Left cardiac atrium (tissue), 4 donors: ENCODE measurements around the gene THAP5. TPM values are rescaled to one million over a fixed set of nuclear protein-coding genes. Genes with fewer than 3 reads are reported as not detected.
"Not testable (repeated sequence)": the region's sequence is repeated elsewhere in the genome, so short reads cannot be mapped to it uniquely, and the experiment has no call there.

ENCODE experiments used
- ATAC-seq, 2 donors: fragments of 200-7000 bp; cut with Tn5 transposase; one replicate each; pipeline ENCODE4 v1.9.1; 2020; ENCODE audit warnings: mild to moderate bottlenecking in 2 of 2, moderate library complexity in 2 of 2
- DNase-seq: peaks from one replicate; pipeline ENCODE4 v3.0.0-alpha.2; 2020
- intact Hi-C, 2 donors: fragments of 100-400 bp; cut with DNase I; formaldehyde crosslinking; loops; one replicate each; pipeline versions ENCODE4 v1.14.1 to v1.15.1; 2022 to 2023
- total RNA-seq, 2 donors: library from RNA; stranded (reverse); fragmentation: NEBNext Ultra II Directional; extraction: Animal tissue kit (Norgen Biotek cat#: 25700); gene quantifications; one replicate each; pipeline ENCODE4 v1.2.1, GENCODE V29; 2021
- donor health status: DM: no; HTN: yes; CAD: no.
- donor health status: DM: no; HTN: yes; CAD: no; lungs with severe emphysema.
- donor health status: DM: yes; HTN: yes; CAD: no.
- donor health status: Dilated cardiomyopathy.

Gene THAP5
- total RNA-seq, 2 donors from 2014 or later = 21.1 to 24.2 TPM

GRCh38 chr7:108541478-108541877 lies 28.0 kb downstream of the THAP5 start:
- DNase-seq (no peak), ATAC-seq (no peak)
- intact Hi-C loops = no loop called here

- intact Hi-C loops, ATAC-seq, DNase-seq: not testable (repeated sequence)
Measured at GRCh38 chr7:108538685-108539084, 30.8 kb downstream of the THAP5 start.

DNA sequence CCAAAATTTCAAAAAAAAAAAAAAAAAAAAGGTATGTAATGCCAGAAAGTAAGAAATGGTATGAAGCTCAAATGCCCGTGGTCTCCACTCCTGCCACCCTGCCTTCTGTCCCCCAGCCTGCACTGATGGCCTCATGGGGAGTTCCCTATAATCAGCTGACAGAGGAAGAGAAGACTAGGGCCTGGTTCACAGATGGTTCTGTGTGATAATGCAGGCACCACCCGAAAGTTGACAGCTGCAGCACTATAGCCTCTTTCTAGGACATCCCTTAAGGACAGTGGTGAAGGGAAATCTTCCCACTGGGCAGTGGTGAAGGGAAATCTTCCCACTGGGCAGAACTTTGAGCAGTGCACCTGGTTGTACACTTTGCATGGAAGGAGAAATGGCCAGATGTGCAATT lies 31.3 kb downstream of the THAP5 start:
- ATAC-seq, DNase-seq, intact Hi-C loops: not testable (repeated sequence)

GRCh38 chr7:108537229-108537628 lies 32.3 kb downstream of the THAP5 start:
- intact Hi-C loops = no loop called here
- ATAC-seq = no peak
- no peak for DNase-seq

- intact Hi-C loops = no loop called here
- no peak for DNase-seq
- no peak for ATAC-seq
Measured at GRCh38 chr7:108535744-108536143, 33.8 kb downstream of the THAP5 start.

DNA sequence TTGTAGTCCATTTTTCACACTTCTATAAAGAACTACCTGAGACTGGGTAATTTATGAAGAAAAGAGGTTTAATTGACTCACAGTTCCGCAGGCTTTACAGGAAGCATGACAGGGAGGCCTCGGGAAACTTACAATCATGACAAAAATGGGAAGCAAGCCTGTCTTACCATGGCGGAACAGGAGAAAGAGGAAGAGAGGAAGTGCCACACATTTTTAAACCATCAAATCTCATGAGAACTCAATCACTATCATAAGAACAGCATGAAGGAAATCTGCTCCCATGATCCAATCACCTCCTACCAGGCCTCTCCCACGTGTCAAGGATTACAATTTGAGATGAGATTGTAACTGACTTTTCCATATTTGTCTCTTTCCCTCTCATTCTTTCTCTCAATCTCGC lies 34.2 kb downstream of the THAP5 start:
- ATAC-seq (no peak), DNase-seq (no peak)
- intact Hi-C loops = no loop called here

GRCh38 chr7:108533712-108534111 lies 35.8 kb downstream of the THAP5 start:
- DNase-seq (no peak), ATAC-seq (no peak)
- intact Hi-C loops = no loop called here

DNA sequence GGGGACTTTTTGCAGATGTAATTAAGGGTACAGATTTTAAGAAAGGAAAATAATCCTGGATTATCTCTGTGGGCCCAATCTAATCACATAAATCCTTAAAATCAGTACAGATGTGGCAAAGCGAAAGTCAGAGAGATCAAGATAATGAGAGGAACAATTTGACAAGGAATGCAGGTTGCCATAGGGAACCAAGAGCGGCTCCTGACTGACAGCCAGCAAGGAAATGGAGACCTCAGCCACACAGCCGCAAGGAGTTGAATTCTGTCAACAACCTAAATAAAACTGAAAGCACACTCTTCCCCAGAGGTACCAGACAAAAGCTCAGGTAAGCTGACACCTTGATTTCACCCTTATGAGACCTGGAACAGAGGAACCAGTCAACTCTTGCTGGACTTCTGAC lies 40.2 kb downstream of the THAP5 start:
- ATAC-seq = no peak
- no peak for DNase-seq
- intact Hi-C loops = no loop called here

- ATAC-seq = no peak
- intact Hi-C loops = no loop called here
- no peak for DNase-seq
Measured at GRCh38 chr7:108528183-108528712, 41.3 kb downstream of the THAP5 start.

DNA sequence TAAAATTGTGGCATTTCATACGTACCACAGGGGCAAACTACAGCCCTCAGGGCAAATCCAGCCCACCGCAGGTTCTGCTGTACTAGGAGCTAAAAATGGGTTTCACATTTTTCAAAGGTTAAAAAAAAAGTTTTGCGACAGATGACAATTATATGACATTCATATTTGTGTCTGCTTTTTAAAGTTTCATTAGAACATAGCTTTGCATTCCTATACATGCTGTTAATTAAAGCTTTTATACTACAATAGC lies 42.8 kb downstream of the THAP5 start:
- intact Hi-C loops = loop anchor here in 1 of 2 donors (1.0 kb wide), 1 partner anchor 43 kb away; the partner anchor contains the start of genes DNAJB9 and THAP5
- DNase-seq (no peak), ATAC-seq (no peak)

DNA sequence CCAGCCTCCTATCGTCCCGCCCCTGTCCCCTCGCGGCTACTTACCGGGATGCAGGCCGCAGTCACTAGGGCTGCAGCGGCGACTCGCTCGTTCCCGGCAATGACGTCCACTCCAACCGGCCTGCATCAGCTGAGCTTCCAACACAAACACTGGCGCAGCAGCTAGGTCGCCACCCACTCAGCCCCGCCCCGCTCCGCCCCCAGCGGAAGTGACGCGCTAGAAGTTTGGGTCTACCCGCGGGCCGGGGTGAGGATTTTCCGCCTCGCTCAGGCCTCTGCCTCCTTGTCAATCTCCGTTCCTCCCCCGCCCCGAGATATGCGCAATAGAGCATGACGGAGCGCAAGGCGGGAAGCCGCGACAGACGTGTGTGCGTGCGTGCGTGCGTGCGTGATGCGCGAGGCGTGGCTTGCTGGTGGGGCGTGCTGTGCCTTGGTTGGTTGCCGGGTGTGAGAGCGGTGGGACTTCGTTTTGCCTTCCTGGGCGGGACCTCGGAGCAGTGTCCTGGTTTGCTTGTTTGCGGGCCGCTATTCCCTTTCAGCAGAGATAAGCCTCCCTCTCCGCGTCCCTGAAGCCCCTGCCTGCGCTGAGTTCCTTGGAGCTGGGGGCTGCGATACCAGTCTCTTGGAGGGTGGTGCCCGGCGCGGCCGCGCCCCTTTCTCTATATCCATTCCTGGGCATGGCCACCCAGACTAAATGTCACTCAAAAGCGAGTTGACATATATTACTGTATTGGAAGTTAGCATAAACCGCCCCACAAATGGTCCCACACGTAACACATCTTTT lies 43.3 kb downstream of the THAP5 start, which contains the start of gene PNPLA8:
Gene PNPLA8 (minus strand): TSS at position 151 of the 783 bp plus-strand sequence. CDS start 10,644 bp downstream, outside the sequence.
- intact Hi-C loops = loop anchor here in 1 of 2 donors (1.0 kb wide), 1 partner anchor 43 kb away; the partner anchor contains the start of genes DNAJB9 and THAP5
- peak; percentile 100 for DNase-seq
- ATAC-seq = peak; percentile 96

DNA sequence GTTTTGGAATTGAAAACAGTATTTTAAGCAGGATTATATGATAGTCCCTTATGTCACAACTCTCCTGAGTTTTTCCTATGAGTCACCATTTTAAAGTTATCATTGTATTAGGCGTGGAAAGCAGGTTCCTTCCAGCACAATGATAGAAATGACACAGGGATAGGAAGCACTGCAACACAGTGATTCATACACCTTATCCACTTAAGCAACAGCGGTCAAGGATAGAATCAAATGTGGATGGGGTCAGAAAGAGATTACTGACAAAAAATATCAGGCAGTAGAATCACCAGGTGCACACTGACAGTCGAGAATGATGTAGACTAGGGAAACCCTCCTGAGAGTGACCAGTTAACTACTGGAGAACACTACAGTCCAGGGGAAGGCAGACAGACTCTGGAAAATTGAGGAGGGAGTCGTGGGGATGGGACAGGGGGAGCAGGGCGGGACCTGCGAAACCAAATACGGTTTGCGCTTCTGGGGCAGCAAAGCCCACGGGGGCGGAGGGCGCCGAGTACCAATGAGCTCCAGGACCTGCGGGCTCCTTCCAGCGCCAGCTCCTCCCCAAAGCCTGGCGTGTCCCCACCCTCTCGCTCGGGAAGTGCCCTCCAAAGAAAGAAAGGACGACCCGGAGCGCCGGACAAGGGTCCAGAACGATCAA lies 44.0 kb downstream of the THAP5 start:
- intact Hi-C loops = no loop called here
- DNase-seq (peak; percentile 92), ATAC-seq (peak; percentile 73 to 86)

- DNase-seq = no peak
- no peak for ATAC-seq
- intact Hi-C loops = no loop called here
Measured at GRCh38 chr7:108522780-108523179, 46.7 kb downstream of the THAP5 start.

- ATAC-seq (no peak), DNase-seq (no peak)
- intact Hi-C loops = no loop called here
Measured at GRCh38 chr7:108517951-108518350, 51.6 kb downstream of the THAP5 start.

GRCh38 chr7:108515630-108516029 lies 53.9 kb downstream of the THAP5 start:
- DNase-seq (no peak), ATAC-seq (no peak)
- intact Hi-C loops = no loop called here

- ATAC-seq = no peak
- intact Hi-C loops = no loop called here
Measured at GRCh38 chr7:108515013-108515412, 54.5 kb downstream of the THAP5 start.

More at GRCh38 chr7:108515013-108515412, 54.5 kb downstream of the THAP5 start:
- no peak for DNase-seq
